Natural killer cell (primary cell): ENCODE results near the gene PDE4D. TPM values are rescaled to one million over a fixed set of nuclear protein-coding genes. Genes with fewer than 3 reads are reported as not detected.
A peak's percentile ranks its signal among the peaks of the same experiment; 100 is the strongest.

Experiments used
- ATAC-seq, 3 donors: fragments of 150-1000 bp in 2 of 3; fragments of 200-7000 bp in 1 of 3; cut with Tn5 transposase; 1 replicate in 1 of 3; 2 replicates in 2 of 3; pipeline ENCODE4 v1.10.0; 2021; ENCODE audit warnings: mild to moderate bottlenecking in 2 of 3, moderate library complexity in 2 of 3
- DNase-seq, 2 donors: peaks; one replicate each; pipeline versions ENCODE4 v3.0.0 to v3.0.0-alpha.2; 2013 to 2021; ENCODE audit warnings: mixed read lengths in 1 of 2
- H3K27ac ChIP-seq: one replicate; pipeline ENCODE4 v1.5.1; 2013; ENCODE audit warnings: mild to moderate bottlenecking, low read length
- H3K27me3 ChIP-seq: one replicate; pipeline ENCODE4 v1.6.1; 2013; ENCODE audit warnings: low read length; ENCODE audit not compliant: control insufficient read depth, insufficient read depth
- H3K36me3 ChIP-seq: one replicate; pipeline ENCODE4 v1.6.1; 2013; ENCODE audit warnings: low read length; ENCODE audit not compliant: control insufficient read depth, insufficient read depth
- H3K4me1 ChIP-seq: one replicate; pipeline ENCODE4 v1.6.1; 2013; ENCODE audit warnings: low read length; ENCODE audit not compliant: control insufficient read depth, insufficient read depth
- H3K4me3 ChIP-seq: one replicate; pipeline ENCODE4 v1.5.1; 2013; ENCODE audit warnings: low read length
- H3K9me3 ChIP-seq: one replicate; pipeline ENCODE4 v1.6.1; 2013; ENCODE audit warnings: low read length; ENCODE audit not compliant: control insufficient read depth, insufficient read depth
- H3K27ac Mint-ChIP-seq, 2 donors: one replicate each; pipeline ENCODE4 v1.8.0; 2022; ENCODE audit warnings: mild to moderate bottlenecking in 2 of 2, mixed read lengths in 2 of 2, moderate library complexity in 1 of 2
- H3K27me3 Mint-ChIP-seq, 2 donors: one replicate each; pipeline ENCODE4 v1.8.0; 2022; ENCODE audit warnings: low read depth in 2 of 2, mixed read lengths in 2 of 2
- H3K36me3 Mint-ChIP-seq: one replicate; pipeline ENCODE4 v1.8.0; 2022; ENCODE audit warnings: mixed read lengths
- H3K4me1 Mint-ChIP-seq, 2 donors: one replicate each; pipeline ENCODE4 v1.8.0; 2022; ENCODE audit warnings: mixed read lengths in 2 of 2
- H3K4me3 Mint-ChIP-seq: one replicate; pipeline ENCODE4 v1.8.0; 2022; ENCODE audit warnings: mild to moderate bottlenecking, moderate library complexity, mixed read lengths
- H3K9me3 Mint-ChIP-seq, 2 donors: one replicate each; pipeline ENCODE4 v1.8.0; 2022; ENCODE audit warnings: mixed read lengths in 2 of 2
- CTCF ChIP-seq: fragments of 200-600 bp; IDR thresholded peaks from one replicate; pipeline ENCODE4 v1.8.0; 2022; ENCODE audit warnings: antibody characterized with exemption
- WGBS: methylation state at CpG from one replicate; pipeline ENCODE4 v1.1.7; 2013; ENCODE audit warnings: missing lambda C conversion rate; ENCODE audit not compliant: insufficient coverage; 5-methylcytosine and 5-hydroxymethylcytosine counted together
- intact Hi-C: fragments of 100-400 bp; cut with micrococcal nuclease; formaldehyde crosslinking; loops from one replicate; pipeline ENCODE4 v1.14.2; 2022
- total RNA-seq, 4 donors: library from RNA; stranded (reverse); fragments of 120-200 nt in 1 of 4; gene quantifications; one replicate each; pipeline versions ENCODE4 v1.2.3 to v1.2.4, GENCODE V29; 2013 to 2022

PDE4D gene
- total RNA-seq, 3 donors from 2014 or later (not counting 1 experiment from before 2014, with no cell fraction given), result 109 to 170 (median 116) TPM

- H3K27me3 ChIP-seq, result no peaks in the 10 kb centered on the region
- Mint-ChIP-seq H3K27me3 (peaks cover 7% of the 10 kb centered on the region in 2 donors), H3K27ac (no peak overlapping the region), H3K4me3 (no peak overlapping the region), H3K9me3 (no peaks in the 10 kb centered on the region), H3K36me3 (no peaks in the 10 kb centered on the region), H3K4me1 (no peaks in the 10 kb centered on the region)
- H3K9me3 ChIP-seq, result no peaks in the 10 kb centered on the region
- intact Hi-C loops, result no loop called here
- H3K4me3 ChIP-seq, result no peak overlapping the region
- no peak for TF ChIP-seq CTCF
- DNase-seq (no peak), ATAC-seq (no peak)
- WGBS, result 100% methylated on average over 1 of the region's 1 CpG
- H3K27ac ChIP-seq, result no peak overlapping the region
- H3K36me3 ChIP-seq, result no peaks in the 10 kb centered on the region
- no peaks in the 10 kb centered on the region for H3K4me1 ChIP-seq
These were observed 501.9 kb downstream of the PDE4D start for GRCh38 chr5:59391576-59391975.

- Mint-ChIP-seq H3K36me3 (no peaks in the 10 kb centered on the region), H3K4me1 (no peaks in the 10 kb centered on the region), H3K4me3 (no peak overlapping the region), H3K27me3 (peaks cover 9 to 13% of the 10 kb centered on the region in 2 donors), H3K27ac (no peak overlapping the region), H3K9me3 (no peaks in the 10 kb centered on the region)
- intact Hi-C loops, result loop anchor here (1.0 kb wide), 2 partner anchors 282 to 409 kb away; no protein-coding TSS in a partner anchor
- Histone ChIP-seq H3K36me3 (no peaks in the 10 kb centered on the region), H3K4me3 (no peak overlapping the region), H3K27ac (no peak overlapping the region), H3K4me1 (no peaks in the 10 kb centered on the region), H3K27me3 (no peaks in the 10 kb centered on the region), H3K9me3 (no peaks in the 10 kb centered on the region)
- no peak for ATAC-seq
- no peak for DNase-seq
- no peak for TF ChIP-seq CTCF
These were observed 502.5 kb downstream of the PDE4D start for GRCh38 chr5:59390989-59391388.

- Mint-ChIP-seq H3K4me3 (no peak overlapping the region), H3K9me3 (no peaks in the 10 kb centered on the region), H3K4me1 (no peaks in the 10 kb centered on the region), H3K36me3 (no peaks in the 10 kb centered on the region), H3K27ac (no peak overlapping the region), H3K27me3 (peaks cover 9 to 19% of the 10 kb centered on the region in 2 donors)
- Histone ChIP-seq H3K4me3 (no peak overlapping the region), H3K36me3 (no peaks in the 10 kb centered on the region), H3K4me1 (no peaks in the 10 kb centered on the region), H3K27ac (no peak overlapping the region), H3K27me3 (no peaks in the 10 kb centered on the region), H3K9me3 (no peaks in the 10 kb centered on the region)
- peak; percentile 92 for TF ChIP-seq CTCF
- DNase-seq, result peak in 1 of 2 donors; percentile 59
- intact Hi-C loops, result loop anchor here (1.0 kb wide), 2 partner anchors 283 to 410 kb away; no protein-coding TSS in a partner anchor
- WGBS, result 100% methylated on average over 1 of the region's 2 CpGs
- no peak for ATAC-seq
These were observed 503.4 kb downstream of the PDE4D start for GRCh38 chr5:59390074-59390659.

- ATAC-seq (no peak), DNase-seq (no peak)
- Histone ChIP-seq H3K9me3 (no peaks in the 10 kb centered on the region), H3K36me3 (no peaks in the 10 kb centered on the region), H3K4me3 (no peak overlapping the region), H3K27me3 (no peaks in the 10 kb centered on the region), H3K27ac (no peak overlapping the region), H3K4me1 (no peaks in the 10 kb centered on the region)
- Mint-ChIP-seq H3K4me3 (no peak overlapping the region), H3K9me3 (no peaks in the 10 kb centered on the region), H3K27me3 (peaks cover 13 to 19% of the 10 kb centered on the region in 2 donors), H3K4me1 (no peaks in the 10 kb centered on the region), H3K36me3 (no peaks in the 10 kb centered on the region), H3K27ac (no peak overlapping the region)
- TF ChIP-seq CTCF, result no peak
- intact Hi-C loops, result no loop called here
These were observed 506.4 kb downstream of the PDE4D start for GRCh38 chr5:59387127-59387526.
